ENCODE results near the gene AK5.

- TF ChIP-seq CTCF (IDR thresholded peaks at IDR 0.05) = no peak
- no peak for TF ChIP-seq POLR2A (IDR thresholded peaks at IDR 0.05)
Measured at GRCh38 chr1:77388661-77389060, 106.8 kb downstream of the AK5 start.
